Keratinocyte (primary cell): Measurements from ENCODE around the gene HIP1. TPM values are rescaled to one million over a fixed set of nuclear protein-coding genes. Genes with fewer than 3 reads are reported as not detected.

Experiments used
- DNase-seq: peaks from one replicate; pipeline ENCODE4 v3.0.0-alpha.2; 2011; ENCODE audit warnings: low read depth, missing footprints, low spot score
- FAIRE-seq: peaks from 2 replicates; lab custom pipeline; 2011; peaks lifted over from hg19 to GRCh38; lab: Jason Lieb, UNC
- H2AFZ ChIP-seq: 2 replicates; pipeline ENCODE4 v1.6.0; 2012; ENCODE audit warnings: low read length, control low read depth, inconsistent platforms; ENCODE audit not compliant: control insufficient read depth
- H3K27ac ChIP-seq: 2 replicates; pipeline ENCODE4 v1.5.1; 2011; ENCODE audit warnings: low read length; ENCODE audit not compliant: control insufficient read depth, insufficient read depth
- H3K27me3 ChIP-seq: 3 replicates; pipeline ENCODE4 v1.6.0; 2011; ENCODE audit warnings: low read length; ENCODE audit not compliant: control insufficient read depth, insufficient read depth; ENCODE audit errors: extremely low read depth
- H3K36me3 ChIP-seq, 2 experiments: 2 replicates in 1 of 2; 3 replicates in 1 of 2; pipeline ENCODE4 v1.5.1; 2011; ENCODE audit warnings: low read length in 2 of 2, mild to moderate bottlenecking in 1 of 2; ENCODE audit not compliant: control insufficient read depth in 2 of 2, insufficient read depth in 2 of 2; ENCODE audit errors: extremely low read depth in 1 of 2
- H3K4me1 ChIP-seq: 3 replicates; pipeline ENCODE4 v1.5.1; 2011; ENCODE audit warnings: low read length; ENCODE audit not compliant: control insufficient read depth, insufficient read depth; ENCODE audit errors: extremely low read depth
- H3K4me2 ChIP-seq: 3 replicates; pipeline ENCODE4 v1.6.0; 2011; ENCODE audit warnings: low read depth, low read length; ENCODE audit not compliant: control insufficient read depth, insufficient read depth; ENCODE audit errors: extremely low read depth
- H3K4me3 ChIP-seq, 3 experiments: fragments of 200-600 bp in 1 of 3; sonication (generic) in 1 of 3; 2 replicates in 2 of 3; 3 replicates in 1 of 3; pipeline ENCODE4 v1.5.1; 2011 to 2016; ENCODE audit warnings: low read length in 3 of 3, mild to moderate bottlenecking in 3 of 3, control low read depth in 2 of 3, inconsistent platforms in 1 of 3, low read depth in 1 of 3, mixed read lengths in 1 of 3, mixed run types in 1 of 3, moderate library complexity in 1 of 3; ENCODE audit not compliant: control insufficient read depth in 2 of 3, insufficient read depth in 2 of 3; ENCODE audit errors: extremely low read depth in 1 of 3
- H3K79me2 ChIP-seq: 2 replicates; pipeline ENCODE4 v1.6.0; 2012; ENCODE audit warnings: low read length; ENCODE audit not compliant: control insufficient read depth, insufficient read depth
- H3K9ac ChIP-seq: 3 replicates; pipeline ENCODE4 v1.6.0; 2011; ENCODE audit warnings: low read length; ENCODE audit not compliant: control insufficient read depth, insufficient read depth; ENCODE audit errors: extremely low read depth
- H3K9me1 ChIP-seq: 3 replicates; pipeline ENCODE4 v1.6.0; 2011; ENCODE audit warnings: low read length; ENCODE audit not compliant: control insufficient read depth, insufficient read depth; ENCODE audit errors: extremely low read depth
- H3K9me3 ChIP-seq: 2 replicates; pipeline ENCODE4 v1.5.1; 2012; ENCODE audit warnings: low read depth, low read length; ENCODE audit not compliant: control insufficient read depth
- H4K20me1 ChIP-seq: 3 replicates; pipeline ENCODE4 v1.6.0; 2011; ENCODE audit warnings: low read length; ENCODE audit not compliant: control insufficient read depth, insufficient read depth; ENCODE audit errors: extremely low read depth
- EZH2 ChIP-seq: IDR thresholded peaks from one replicate; pipeline ENCODE4 v1.6.1; 2012; ENCODE audit warnings: inconsistent platforms, mild to moderate bottlenecking, low read length, moderate library complexity
- dilution Hi-C: fragments of 300-500 bp; cut with MboI; formaldehyde crosslinking; loops from one replicate; pipeline ENCODE4 v1.7.0; 2020; ENCODE audit warnings: low sequenced_read_pairs; ENCODE audit not compliant: extremely low pct_ligation_motif_present
- polyA plus RNA-seq, 5 experiments: library from polyadenylated mRNA; depleted of rRNA in 3 of 5; stranded (reverse) in 3 of 5; stranded (forward) in 1 of 5; unstranded in 1 of 5; fragments of >200 nt; gene quantifications; 1 replicate in 1 of 5; 2 replicates in 3 of 5; 3 replicates in 1 of 5; pipeline versions ENCODE4 v1.2.1 to v1.2.3, GENCODE V29; 2011 to 2012; ENCODE audit warnings: missing spikeins in 2 of 5, low read depth in 1 of 5, low replicate concordance in 1 of 5
- TF ChIP-seq, protein P1 (sequence below), 3 experiments: IDR thresholded peaks in 1 of 3; conservative IDR thresholded peaks in 1 of 3; optimal IDR thresholded peaks in 1 of 3; 2 replicates in 2 of 3; 3 replicates in 1 of 3; pipeline versions ENCODE3 to v1.5.1; 2011; ENCODE audit warnings: low read length in 3 of 3, mild to moderate bottlenecking in 3 of 3, moderate library complexity in 2 of 3, control low read depth in 1 of 3, inconsistent platforms in 1 of 3; ENCODE audit not compliant: insufficient read depth in 2 of 3; ENCODE audit errors: extremely low read depth in 1 of 3

HIP1 gene
- polyA plus RNA-seq, 1 donor (not counting 4 experiments of a cell fraction or from before 2014, with no cell fraction given): 5.0 TPM

DNA sequence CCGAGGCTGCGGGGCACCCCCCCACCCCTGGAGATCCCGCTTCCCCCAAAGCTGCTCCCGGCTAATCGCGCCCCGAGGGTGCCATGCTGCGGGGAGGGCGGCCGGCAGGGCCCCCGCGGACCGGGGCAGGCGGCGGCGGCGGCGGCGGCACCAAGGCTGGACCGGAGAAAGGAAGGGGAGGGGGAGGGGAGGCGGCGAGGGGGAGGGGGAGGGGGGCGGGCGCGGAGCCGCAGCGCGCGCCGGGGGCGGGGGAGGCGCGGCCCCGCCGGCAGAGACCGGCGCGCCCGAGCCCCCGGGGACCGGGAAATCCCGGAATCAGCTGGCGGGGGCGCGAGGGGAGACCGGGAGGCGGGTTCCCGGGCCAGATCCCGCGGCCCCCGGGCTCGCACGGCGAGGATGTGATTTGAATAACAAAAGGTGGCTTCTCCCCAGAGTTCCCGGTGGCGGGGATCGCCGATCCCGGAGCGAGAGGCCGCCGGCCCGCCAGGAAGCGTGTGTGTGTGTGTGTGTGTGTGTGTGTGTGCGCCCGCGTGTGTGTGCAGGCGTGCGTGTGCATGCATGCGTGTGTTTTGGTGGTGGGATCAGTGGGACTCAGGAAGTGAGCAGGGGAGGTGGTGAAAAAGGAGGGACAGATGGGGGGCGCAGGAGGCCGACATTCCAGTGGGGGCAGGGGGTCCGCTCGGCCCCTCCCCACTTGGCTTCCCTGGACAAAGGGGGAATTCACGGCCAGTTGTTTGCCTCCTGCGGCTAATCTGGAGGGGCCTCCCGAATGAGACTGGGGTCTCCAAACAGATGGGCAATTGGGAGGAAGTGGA is 99.5 kb downstream of the HIP1 start:
- no peaks in the 10 kb centered on the region for H3K36me3 ChIP-seq
- no peak for DNase-seq

DNA sequence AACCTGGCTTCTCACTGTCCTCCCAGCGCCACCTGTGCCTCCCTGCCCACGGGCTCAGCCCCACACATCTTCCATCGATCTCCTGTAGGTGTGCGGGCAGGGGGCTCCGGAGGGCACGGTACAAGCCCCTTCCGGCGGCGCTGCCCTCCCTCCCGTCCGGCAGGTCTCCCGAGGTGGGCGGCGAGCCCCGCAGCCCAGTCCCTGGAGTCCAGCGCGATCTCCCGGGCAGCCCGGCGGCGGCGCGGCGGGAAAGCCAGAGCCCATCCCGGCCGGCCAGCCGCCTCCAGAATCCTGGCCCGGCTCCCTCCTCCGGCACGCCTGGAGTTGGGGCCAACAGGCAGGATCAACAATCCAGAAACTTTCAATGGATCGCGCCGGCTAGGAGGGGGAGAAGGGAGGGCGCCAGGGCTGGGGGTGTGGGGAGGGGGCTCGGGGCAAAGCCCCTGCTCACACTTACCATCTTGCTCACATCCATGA is 100.1 kb downstream of the HIP1 start:
- H2AFZ ChIP-seq: peak overlapping the region; percentile 49
- no peak for DNase-seq

More for the DNA sequence above, 99.5 kb downstream of the HIP1 start:
- dilution Hi-C loops: no loop called here
- TF ChIP-seq EZH2: no peak
- TF ChIP-seq, protein P1, sequence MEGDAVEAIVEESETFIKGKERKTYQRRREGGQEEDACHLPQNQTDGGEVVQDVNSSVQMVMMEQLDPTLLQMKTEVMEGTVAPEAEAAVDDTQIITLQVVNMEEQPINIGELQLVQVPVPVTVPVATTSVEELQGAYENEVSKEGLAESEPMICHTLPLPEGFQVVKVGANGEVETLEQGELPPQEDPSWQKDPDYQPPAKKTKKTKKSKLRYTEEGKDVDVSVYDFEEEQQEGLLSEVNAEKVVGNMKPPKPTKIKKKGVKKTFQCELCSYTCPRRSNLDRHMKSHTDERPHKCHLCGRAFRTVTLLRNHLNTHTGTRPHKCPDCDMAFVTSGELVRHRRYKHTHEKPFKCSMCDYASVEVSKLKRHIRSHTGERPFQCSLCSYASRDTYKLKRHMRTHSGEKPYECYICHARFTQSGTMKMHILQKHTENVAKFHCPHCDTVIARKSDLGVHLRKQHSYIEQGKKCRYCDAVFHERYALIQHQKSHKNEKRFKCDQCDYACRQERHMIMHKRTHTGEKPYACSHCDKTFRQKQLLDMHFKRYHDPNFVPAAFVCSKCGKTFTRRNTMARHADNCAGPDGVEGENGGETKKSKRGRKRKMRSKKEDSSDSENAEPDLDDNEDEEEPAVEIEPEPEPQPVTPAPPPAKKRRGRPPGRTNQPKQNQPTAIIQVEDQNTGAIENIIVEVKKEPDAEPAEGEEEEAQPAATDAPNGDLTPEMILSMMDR (optimal IDR thresholded peaks at IDR 0.05 in 1 of 3, IDR thresholded peaks at IDR 0.05 in 1 of 3, conservative IDR thresholded peaks at IDR 0.05 in 1 of 3; ENCODE audit: extremely low read depth in 1 of 3, insufficient read depth in 2 of 3, low read length in 3 of 3): no peak
- H2AFZ ChIP-seq: peak overlapping the region; percentile 79
- H3K9me1 ChIP-seq: no peaks in the 10 kb centered on the region
- no peaks in the 10 kb centered on the region for H3K27me3 ChIP-seq
- H3K9ac ChIP-seq: peak overlapping the region; percentile 58
- H3K79me2 ChIP-seq: no peaks in the 10 kb centered on the region
- peaks cover 6% of the 10 kb centered on the region for H3K4me1 ChIP-seq
- no peak for FAIRE-seq
- no peaks in the 10 kb centered on the region for H3K9me3 ChIP-seq
- H3K4me3 ChIP-seq: peak overlapping the region; percentile 45 to 65 (median 62)
- peak overlapping the region; percentile 80 for H3K4me2 ChIP-seq
- H3K27ac ChIP-seq: no peak overlapping the region
- no peaks in the 10 kb centered on the region for H4K20me1 ChIP-seq

More for the DNA sequence above, 100.1 kb downstream of the HIP1 start:
- FAIRE-seq: no peak
- no peaks in the 10 kb centered on the region for H3K79me2 ChIP-seq
- H3K27me3 ChIP-seq: no peaks in the 10 kb centered on the region
- peaks cover 6% of the 10 kb centered on the region for H3K4me1 ChIP-seq
- peak overlapping the region; percentile 45 to 62 (median 51) for H3K4me3 ChIP-seq
- no peaks in the 10 kb centered on the region for H4K20me1 ChIP-seq
- H3K9me1 ChIP-seq: no peaks in the 10 kb centered on the region
- peak overlapping the region; percentile 33 for H3K9ac ChIP-seq
- dilution Hi-C loops: no loop called here
- H3K36me3 ChIP-seq: no peaks in the 10 kb centered on the region
- no peak for TF ChIP-seq EZH2
- TF ChIP-seq, protein P1 (optimal IDR thresholded peaks at IDR 0.05 in 1 of 3, IDR thresholded peaks at IDR 0.05 in 1 of 3, conservative IDR thresholded peaks at IDR 0.05 in 1 of 3; ENCODE audit: extremely low read depth in 1 of 3, insufficient read depth in 2 of 3, low read length in 3 of 3): no peak
- peak overlapping the region; percentile 64 for H3K4me2 ChIP-seq
- no peak overlapping the region for H3K27ac ChIP-seq
- no peaks in the 10 kb centered on the region for H3K9me3 ChIP-seq
